Loucy (cell line): ENCODE measurements around the gene ERVK3-1.

ENCODE experiments used
- H2AFZ ChIP-seq: fragments of 200-600 bp; sonication (generic); 2 replicates; pipeline ENCODE4 v1.6.0; 2016; ENCODE audit warnings: antibody characterized with exemption, mild to moderate bottlenecking, low read length, moderate library complexity
- H3F3A ChIP-seq: fragments of 200-600 bp; 2 replicates; pipeline ENCODE4 v1.6.0; 2016; ENCODE audit warnings: antibody characterized with exemption, low read depth, mild to moderate bottlenecking
- H3K27me3 ChIP-seq: fragments of 200-600 bp; sonication (generic); 2 replicates; pipeline ENCODE4 v1.6.1; 2014; ENCODE audit warnings: low read length, mild to moderate bottlenecking; ENCODE audit not compliant: insufficient read depth, poor library complexity, severe bottlenecking
- H3K36me3 ChIP-seq: fragments of 200-600 bp; sonication (generic); 2 replicates; pipeline ENCODE4 v1.6.1; 2016; ENCODE audit warnings: low read length; ENCODE audit not compliant: insufficient read depth
- H3K4me1 ChIP-seq: fragments of 200-600 bp; sonication (generic); 2 replicates; pipeline ENCODE4 v1.5.1; 2014; ENCODE audit warnings: low read length, mild to moderate bottlenecking; ENCODE audit not compliant: insufficient read depth, poor library complexity, severe bottlenecking
- H3K4me2 ChIP-seq: fragments of 200-600 bp; sonication (generic); 2 replicates; pipeline ENCODE4 v1.6.0; 2014; ENCODE audit warnings: antibody characterized with exemption, low read length, low read depth, mild to moderate bottlenecking; ENCODE audit not compliant: poor library complexity, severe bottlenecking
- H3K4me3 ChIP-seq: fragments of 200-600 bp; sonication (generic); 2 replicates; pipeline ENCODE4 v1.5.1; 2014; ENCODE audit warnings: low read length, mild to moderate bottlenecking, mixed read lengths; ENCODE audit not compliant: poor library complexity, severe bottlenecking
- H3K79me2 ChIP-seq: fragments of 200-600 bp; sonication (generic); 2 replicates; pipeline ENCODE4 v1.6.1; 2014; ENCODE audit warnings: low read length; ENCODE audit not compliant: insufficient read depth
- H3K9ac ChIP-seq: fragments of 200-600 bp; sonication (generic); 2 replicates; pipeline ENCODE4 v1.6.0; 2014; ENCODE audit warnings: mild to moderate bottlenecking, low read depth, low read length, moderate library complexity; ENCODE audit not compliant: poor library complexity, severe bottlenecking
- H3K9me2 ChIP-seq: fragments of 200-600 bp; sonication (generic); replicated peaks from 2 replicates; pipeline ENCODE4 v1.6.1; 2016; ENCODE audit warnings: low read depth, low read length, mixed read lengths
- H3K9me3 ChIP-seq: fragments of 200-600 bp; sonication (generic); 2 replicates; pipeline ENCODE4 v1.6.1; 2014; ENCODE audit warnings: mild to moderate bottlenecking, antibody characterized with exemption, low read length, low read depth; ENCODE audit not compliant: insufficient read depth
- H4K20me1 ChIP-seq: fragments of 200-600 bp; sonication (generic); 2 replicates; pipeline ENCODE4 v1.6.0; 2014; ENCODE audit warnings: antibody characterized with exemption, low read length, mild to moderate bottlenecking; ENCODE audit not compliant: insufficient read depth, poor library complexity, severe bottlenecking
- CTCF ChIP-seq: fragments of 200-600 bp; sonication (generic); conservative IDR thresholded peaks from 2 replicates; pipeline ENCODE4 v1.5.1; 2014; ENCODE audit warnings: mild to moderate bottlenecking, antibody characterized with exemption, low read length
- EZH2phosphoT487 ChIP-seq: fragments of 200-600 bp; IDR thresholded peaks from 2 replicates; pipeline ENCODE4 v1.6.1; 2018; ENCODE audit warnings: antibody characterized with exemption, mild to moderate bottlenecking, moderate library complexity, borderline replicate concordance

Gene ERVK3-1

GRCh38 chr19:58291943-58292342, 13.2 kb upstream of the ERVK3-1 start:
- Histone ChIP-seq H3K27me3 (no peaks in the 10 kb centered on the region), H3K4me2 (no peak overlapping the region), H3K79me2 (peaks cover 7% of the 10 kb centered on the region; the same call in 1 of the 2 replicates), H3K9me2 (no peaks in the 10 kb centered on the region), H2AFZ (no peak overlapping the region), H3F3A (no peaks in the 10 kb centered on the region), H3K9ac (no peak overlapping the region), H3K4me3 (no peak overlapping the region), H3K9me3 (peaks cover 7% of the 10 kb centered on the region; the same call in 1 of the 2 replicates), H3K4me1 (no peaks in the 10 kb centered on the region), H3K36me3 (peaks cover 79% of the 10 kb centered on the region; the same call in 1 of the 2 replicates), H4K20me1 (no peaks in the 10 kb centered on the region)
- TF ChIP-seq CTCF (no peak), EZH2phosphoT487 (no peak)

GRCh38 chr19:58294743-58295374, 10.3 kb upstream of the ERVK3-1 start:
- Histone ChIP-seq H3K9me2 (no peaks in the 10 kb centered on the region), H2AFZ (no peak overlapping the region), H3K4me1 (no peaks in the 10 kb centered on the region), H4K20me1 (no peaks in the 10 kb centered on the region), H3K4me2 (no peak overlapping the region), H3K36me3 (peaks cover 66% of the 10 kb centered on the region; the same call in 1 of the 2 replicates), H3K27me3 (no peaks in the 10 kb centered on the region), H3K4me3 (no peak overlapping the region), H3K9me3 (peaks cover 7% of the 10 kb centered on the region; the same call in 1 of the 2 replicates), H3K79me2 (peaks cover 14% of the 10 kb centered on the region; the same call in 1 of the 2 replicates), H3K9ac (no peak overlapping the region), H3F3A (no peaks in the 10 kb centered on the region)
- TF ChIP-seq CTCF (no peak), EZH2phosphoT487 (no peak)

GRCh38 chr19:58296104-58296503, 9.1 kb upstream of the ERVK3-1 start:
- H3K4me1 ChIP-seq = no peaks in the 10 kb centered on the region
- no peaks in the 10 kb centered on the region for H3K27me3 ChIP-seq
- H2AFZ ChIP-seq = no peak overlapping the region
- H3K79me2 ChIP-seq = peaks cover 19% of the 10 kb centered on the region; the same call in 1 of the 2 replicates
- H4K20me1 ChIP-seq = no peaks in the 10 kb centered on the region
- H3K4me3 ChIP-seq = no peak overlapping the region
- no peak overlapping the region for H3K4me2 ChIP-seq
- peaks cover 7% of the 10 kb centered on the region; the same call in 1 of the 2 replicates for H3K9me3 ChIP-seq
- TF ChIP-seq EZH2phosphoT487 (no peak), CTCF (no peak)
- no peak overlapping the region for H3K9ac ChIP-seq
- H3K9me2 ChIP-seq = no peaks in the 10 kb centered on the region
- peaks cover 76% of the 10 kb centered on the region; the same call in 1 of the 2 replicates for H3K36me3 ChIP-seq
- H3F3A ChIP-seq = no peaks in the 10 kb centered on the region
